PC-3 (cell line): ENCODE data around the gene GUCY1B1. TPM values are rescaled to one million over a fixed set of nuclear protein-coding genes. Genes with fewer than 3 reads are reported as not detected.

Experiments used
- ATAC-seq: fragments of 200-7000 bp; cut with Tn5 transposase; 2 replicates; pipeline ENCODE4 v1.9.1; 2020; ENCODE audit warnings: mild to moderate bottlenecking, moderate library complexity
- BruUV-seq: library from RNA; stranded (reverse); fragments of 400-500 nt; replicated peaks from 2 replicates; lab custom pipeline; 2021; lab: Mats Ljungman, UMichigan
- CTCF ChIA-PET: fragments of 300-600 bp; sonication (Branson Sonifier 250); formaldehyde crosslinking; loops from one replicate; lab custom pipeline; 2022; ENCODE audit warnings: antibody characterized with exemption; lab: Charles Lee
- POLR2A ChIA-PET: fragments of 300-600 bp; sonication (Branson Sonifier 250); formaldehyde crosslinking; loops from one replicate; lab custom pipeline; 2022; ENCODE audit warnings: antibody characterized with exemption; ENCODE audit not compliant: unreplicated experiment; lab: Charles Lee
- DNase-seq: peaks from one replicate; pipeline ENCODE4 v3.0.0-alpha.2; 2015
- H2AFZ ChIP-seq: fragments of 300-600 bp; sonication (generic); 2 replicates; pipeline ENCODE4 v1.6.0; 2016; ENCODE audit warnings: antibody characterized with exemption, low read length
- H3F3A ChIP-seq: fragments of 300-600 bp; sonication (generic); one replicate; pipeline ENCODE4 v1.6.0; 2017; ENCODE audit warnings: antibody characterized with exemption, low read length, control low read depth, mild to moderate bottlenecking; ENCODE audit not compliant: unreplicated experiment
- H3K27ac ChIP-seq: fragments of 300-600 bp; sonication (generic); 2 replicates; pipeline ENCODE4 v1.5.1; 2016; ENCODE audit warnings: mild to moderate bottlenecking, low read length
- H3K27me3 ChIP-seq: fragments of 300-600 bp; sonication (generic); 2 replicates; pipeline ENCODE4 v1.6.1; 2016; ENCODE audit warnings: low read length, mixed read lengths
- H3K36me3 ChIP-seq: fragments of 300-600 bp; sonication (generic); 2 replicates; pipeline ENCODE4 v1.6.1; 2016; ENCODE audit warnings: low read depth, mixed run types, low read length, mixed read lengths
- H3K4me1 ChIP-seq: fragments of 300-600 bp; sonication (generic); 2 replicates; pipeline ENCODE4 v1.5.1; 2016; ENCODE audit warnings: low read length; ENCODE audit not compliant: insufficient read depth
- H3K4me2 ChIP-seq: fragments of 300-600 bp; sonication (generic); 2 replicates; pipeline ENCODE4 v1.6.0; 2016; ENCODE audit warnings: low read length
- H3K4me3 ChIP-seq: fragments of 300-600 bp; sonication (generic); 2 replicates; pipeline ENCODE4 v1.5.1; 2016; ENCODE audit warnings: mild to moderate bottlenecking, low read length, mixed read lengths
- H3K79me2 ChIP-seq: fragments of 300-600 bp; sonication (generic); 2 replicates; pipeline ENCODE4 v1.6.1; 2017; ENCODE audit warnings: low read length, mixed read lengths
- H3K9ac ChIP-seq: fragments of 300-600 bp; sonication (generic); 2 replicates; pipeline ENCODE4 v1.6.0; 2016; ENCODE audit warnings: mild to moderate bottlenecking, low read length
- H3K9me2 ChIP-seq: fragments of 300-600 bp; sonication (generic); replicated peaks from 2 replicates; pipeline ENCODE4 v1.6.1; 2016; ENCODE audit warnings: mixed run types, low read length, mixed read lengths
- H3K9me3 ChIP-seq: fragments of 300-600 bp; sonication (generic); 2 replicates; pipeline ENCODE4 v1.6.1; 2016; ENCODE audit warnings: low read length, mixed read lengths
- H4K20me1 ChIP-seq: fragments of 300-600 bp; sonication (generic); 2 replicates; pipeline ENCODE4 v1.6.1; 2016; ENCODE audit warnings: low read length, mixed read lengths
- EZH2 ChIP-seq: fragments of 300-600 bp; sonication (generic); IDR thresholded peaks from one replicate; pipeline ENCODE4 v1.6.1; 2017; ENCODE audit warnings: antibody characterized with exemption, mild to moderate bottlenecking, low read length; ENCODE audit not compliant: unreplicated experiment
- EZH2phosphoT487 ChIP-seq: fragments of 300-600 bp; sonication (generic); IDR thresholded peaks from 2 replicates; pipeline ENCODE4 v1.6.1; 2018; ENCODE audit warnings: mild to moderate bottlenecking, antibody characterized with exemption, low read length, borderline replicate concordance
- intact Hi-C: fragments of 100-400 bp; cut with micrococcal nuclease; formaldehyde crosslinking; loops from 2 replicates; pipeline ENCODE4 v1.9.0; 2023
- total RNA-seq: library from RNA; depleted of rRNA; stranded (reverse); fragments of >200 nt; gene quantifications from 2 replicates; pipeline ENCODE4 v1.2.3, GENCODE V29; 2014
- TF ChIP-seq, protein P1 (sequence below): fragments of 300-600 bp; sonication (generic); conservative IDR thresholded peaks from 2 replicates; pipeline ENCODE4 v1.5.1; 2017; ENCODE audit warnings: antibody characterized with exemption, low read depth, mild to moderate bottlenecking, low read length

Gene GUCY1B1
- total RNA-seq, 1 experiment from 2014 or later: 4.4 TPM

DNA sequence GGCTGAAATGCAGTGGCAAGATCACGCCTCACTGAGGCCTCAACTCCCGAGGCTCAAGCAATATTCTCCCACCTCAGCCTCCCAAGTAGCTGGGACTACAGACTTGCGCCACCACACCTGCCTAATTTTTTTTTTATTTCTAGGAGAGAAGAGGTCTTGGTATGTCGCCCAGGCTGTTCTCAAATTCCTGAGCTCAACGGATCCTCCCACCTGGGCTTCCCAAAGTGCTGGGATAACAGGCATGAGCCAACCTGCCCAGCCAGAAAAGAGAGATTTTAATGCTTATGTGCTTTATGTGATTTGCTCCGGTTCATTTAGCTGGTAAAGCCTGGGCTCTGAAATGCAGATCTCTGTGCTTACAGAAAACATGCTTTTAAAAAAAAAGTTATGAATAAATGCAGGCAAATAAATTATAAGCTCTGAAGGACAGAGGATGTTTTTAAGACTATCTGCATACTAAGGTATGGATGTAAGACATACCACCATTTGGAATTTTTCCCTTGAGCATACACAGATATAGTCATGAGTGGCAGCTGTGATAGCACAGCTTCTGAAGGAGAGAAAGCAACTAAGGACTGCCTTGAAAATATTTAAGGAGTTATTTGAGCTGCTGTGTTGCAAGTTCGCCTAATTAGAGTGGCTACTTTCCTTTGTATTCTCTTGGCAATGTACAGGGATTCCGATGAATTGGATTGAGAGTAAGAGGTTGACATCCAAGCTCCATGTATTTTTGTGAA lies 13.8 kb downstream of the GUCY1B1 start:
- no peaks in the 10 kb centered on the region for H3K4me1 ChIP-seq
- H4K20me1 ChIP-seq: no peaks in the 10 kb centered on the region
- H3K27me3 ChIP-seq: no peaks in the 10 kb centered on the region
- no peak overlapping the region for H3K27ac ChIP-seq
- H3K9ac ChIP-seq: no peak overlapping the region
- no peak overlapping the region for H3K4me2 ChIP-seq
- BruUV-seq: no TSS peak
- H3K79me2 ChIP-seq: no peaks in the 10 kb centered on the region
- TF ChIP-seq EZH2phosphoT487 (no peak), EZH2 (no peak)
- TF ChIP-seq, protein P1, sequence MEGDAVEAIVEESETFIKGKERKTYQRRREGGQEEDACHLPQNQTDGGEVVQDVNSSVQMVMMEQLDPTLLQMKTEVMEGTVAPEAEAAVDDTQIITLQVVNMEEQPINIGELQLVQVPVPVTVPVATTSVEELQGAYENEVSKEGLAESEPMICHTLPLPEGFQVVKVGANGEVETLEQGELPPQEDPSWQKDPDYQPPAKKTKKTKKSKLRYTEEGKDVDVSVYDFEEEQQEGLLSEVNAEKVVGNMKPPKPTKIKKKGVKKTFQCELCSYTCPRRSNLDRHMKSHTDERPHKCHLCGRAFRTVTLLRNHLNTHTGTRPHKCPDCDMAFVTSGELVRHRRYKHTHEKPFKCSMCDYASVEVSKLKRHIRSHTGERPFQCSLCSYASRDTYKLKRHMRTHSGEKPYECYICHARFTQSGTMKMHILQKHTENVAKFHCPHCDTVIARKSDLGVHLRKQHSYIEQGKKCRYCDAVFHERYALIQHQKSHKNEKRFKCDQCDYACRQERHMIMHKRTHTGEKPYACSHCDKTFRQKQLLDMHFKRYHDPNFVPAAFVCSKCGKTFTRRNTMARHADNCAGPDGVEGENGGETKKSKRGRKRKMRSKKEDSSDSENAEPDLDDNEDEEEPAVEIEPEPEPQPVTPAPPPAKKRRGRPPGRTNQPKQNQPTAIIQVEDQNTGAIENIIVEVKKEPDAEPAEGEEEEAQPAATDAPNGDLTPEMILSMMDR: no peak
- no peak overlapping the region for H2AFZ ChIP-seq
- no peaks in the 10 kb centered on the region for H3K36me3 ChIP-seq
- no peaks in the 10 kb centered on the region for H3K9me3 ChIP-seq
- CTCF ChIA-PET: interaction anchor here (0.6 kb wide), 1 partner anchor 1279 kb away, joined by 3 read pairs; no protein-coding TSS in a partner anchor
- POLR2A ChIA-PET: no interaction called here
- H3K4me3 ChIP-seq: no peak overlapping the region
- no peaks in the 10 kb centered on the region for H3F3A ChIP-seq
- no peaks in the 10 kb centered on the region for H3K9me2 ChIP-seq
- no peak for ATAC-seq
- intact Hi-C loops: no loop called here
- no peak for DNase-seq

DNA sequence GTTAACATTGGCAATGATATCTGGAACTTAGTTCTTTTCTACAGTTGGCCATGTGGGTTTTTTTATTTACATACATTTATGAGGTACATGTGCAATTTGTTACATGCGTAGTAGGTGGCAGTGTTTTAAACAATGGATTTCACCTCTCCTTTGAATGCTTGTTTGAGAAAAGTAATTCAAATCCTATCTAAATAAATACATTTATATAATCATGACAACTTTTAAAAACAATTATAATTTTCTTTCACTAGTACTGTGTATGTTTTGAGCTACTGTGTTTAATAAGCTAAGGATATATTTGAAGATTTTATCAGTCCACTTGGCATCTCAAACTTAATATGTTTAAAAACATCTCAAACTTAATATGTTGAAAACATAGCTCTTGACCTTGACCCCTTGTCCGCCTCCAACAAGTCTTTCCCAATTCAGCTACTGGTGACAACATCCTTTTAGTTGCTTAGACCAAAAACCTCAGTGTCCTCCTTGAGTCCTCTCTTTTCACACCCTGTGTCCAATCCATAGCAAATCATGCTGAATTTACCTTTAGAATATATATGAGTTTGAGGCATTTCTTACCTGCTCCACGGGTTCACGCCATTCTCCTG lies 14.5 kb downstream of the GUCY1B1 start:
- no peaks in the 10 kb centered on the region for H3K27me3 ChIP-seq
- ATAC-seq: no peak
- no peaks in the 10 kb centered on the region for H3F3A ChIP-seq
- no peak overlapping the region for H3K9ac ChIP-seq
- intact Hi-C loops: no loop called here
- H3K4me1 ChIP-seq: peaks cover 6% of the 10 kb centered on the region; the same call in 1 of the 2 replicates
- H3K36me3 ChIP-seq: no peaks in the 10 kb centered on the region
- DNase-seq: no peak
- no peak overlapping the region for H3K4me3 ChIP-seq
- CTCF ChIA-PET: no interaction called here
- no peaks in the 10 kb centered on the region for H4K20me1 ChIP-seq
- no peaks in the 10 kb centered on the region for H3K9me2 ChIP-seq
- POLR2A ChIA-PET: no interaction called here
- TF ChIP-seq, protein P1: no peak
- no peak for TF ChIP-seq EZH2phosphoT487
- TF ChIP-seq EZH2: no peak
- H3K4me2 ChIP-seq: no peak overlapping the region
- H3K9me3 ChIP-seq: no peaks in the 10 kb centered on the region
- H3K79me2 ChIP-seq: no peaks in the 10 kb centered on the region
- no peak overlapping the region for H3K27ac ChIP-seq
- BruUV-seq: no TSS peak
- H2AFZ ChIP-seq: no peak overlapping the region

DNA sequence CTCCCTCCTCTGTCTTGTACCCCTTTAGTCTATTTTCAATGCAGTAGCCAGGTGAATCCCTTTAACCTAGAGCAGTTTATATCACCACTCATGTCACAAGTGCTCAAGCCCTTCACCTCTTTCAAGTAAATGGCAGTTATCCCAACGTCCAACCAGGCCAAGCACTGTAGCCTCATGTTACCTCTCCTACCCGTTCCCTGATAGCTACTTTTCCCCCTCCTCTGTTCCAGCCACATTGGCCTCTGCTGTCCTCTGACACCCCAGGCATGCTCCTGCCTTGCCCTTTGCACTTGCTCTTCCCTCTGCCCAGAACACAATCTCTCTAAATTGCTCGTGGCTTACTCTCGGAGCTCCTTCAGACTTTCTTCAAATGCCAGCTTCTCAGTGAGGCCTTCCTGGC lies 15.2 kb downstream of the GUCY1B1 start:
- Histone ChIP-seq H2AFZ (no peak overlapping the region), H3K4me1 (peaks cover 13% of the 10 kb centered on the region; the same call in 1 of the 2 replicates), H3K4me3 (no peak overlapping the region), H3K9ac (no peak overlapping the region), H3K36me3 (no peaks in the 10 kb centered on the region), H3K27ac (no peak overlapping the region), H3K9me2 (no peaks in the 10 kb centered on the region), H3K9me3 (no peaks in the 10 kb centered on the region), H4K20me1 (no peaks in the 10 kb centered on the region), H3K4me2 (no peak overlapping the region), H3K27me3 (no peaks in the 10 kb centered on the region), H3F3A (no peaks in the 10 kb centered on the region), H3K79me2 (no peaks in the 10 kb centered on the region)
- TF ChIP-seq EZH2phosphoT487 (no peak), EZH2 (no peak)
- TF ChIP-seq, protein P1: no peak
- no peak for ATAC-seq
- POLR2A ChIA-PET: no interaction called here
- intact Hi-C loops: no loop called here
- CTCF ChIA-PET: no interaction called here
- DNase-seq: no peak
- no TSS peak for BruUV-seq
